Prostate gland (tissue), 2 donors: ENCODE results near the gene PANX1. TPM values are rescaled to one million over a fixed set of nuclear protein-coding genes. Genes with fewer than 3 reads are reported as not detected.

Experiments used
- DNase-seq: peaks from one replicate; pipeline ENCODE4 v3.0.0-alpha.2; 2019; ENCODE audit warnings: low spot score
- H3K27ac ChIP-seq, 2 donors: fragments of 200-600 bp; sonication (generic); 2 replicates each; pipeline ENCODE4 v1.5.1; 2017 to 2019
- H3K27me3 ChIP-seq: fragments of 200-600 bp; sonication (generic); replicated peaks from 2 replicates; pipeline ENCODE4 v1.5.1; 2019; ENCODE audit not compliant: insufficient read depth
- H3K36me3 ChIP-seq, 2 donors: fragments of 200-600 bp; sonication (generic); 1 replicate in 1 of 2; 2 replicates in 1 of 2; pipeline versions ENCODE4 v1.5.1 to v1.8.1; 2017 to 2019
- H3K4me1 ChIP-seq: fragments of 200-600 bp; sonication (generic); replicated peaks from 2 replicates; pipeline ENCODE4 v1.5.1; 2019
- H3K4me3 ChIP-seq, 2 donors: fragments of 200-600 bp; sonication (generic); 2 replicates each; pipeline ENCODE4 v1.5.1; 2017 to 2019
- H3K9me3 ChIP-seq: fragments of 200-600 bp; sonication (generic); 2 replicates; pipeline ENCODE4 v1.5.1; 2017
- POLR2A ChIP-seq: fragments of 450-650 bp; IDR thresholded peaks from one replicate; pipeline ENCODE4 v1.6.1; 2016; ENCODE audit warnings: antibody characterized with exemption, mild to moderate bottlenecking
- POLR2AphosphoS5 ChIP-seq: sonication (generic); formaldehyde crosslinking; IDR thresholded peaks from one replicate; pipeline ENCODE4 v1.6.1; 2017; ENCODE audit warnings: antibody characterized with exemption
- WGBS: methylation state at CpG from one replicate; pipeline ENCODE4 v1.1.5; 2018; 5-methylcytosine and 5-hydroxymethylcytosine counted together
- intact Hi-C: fragments of 100-400 bp; cut with DNase I; formaldehyde crosslinking; loops from one replicate; pipeline ENCODE4 v1.14.2; 2022
- total RNA-seq, 2 donors: library from RNA; depleted of rRNA; stranded (reverse); fragments of >200 nt; gene quantifications; one replicate each; pipeline ENCODE4 v1.1.0, GENCODE V29; 2016
- TF ChIP-seq, protein P1 (sequence below), 4 experiments: fragments of 200-600 bp in 2 of 4; fragments of 450-650 bp in 2 of 4; sonication (generic) in 2 of 4; IDR thresholded peaks; 1 replicate in 3 of 4; 2 replicates in 1 of 4; pipeline ENCODE4 v1.5.1; 2016 to 2019; ENCODE audit warnings: antibody characterized with exemption in 4 of 4, mild to moderate bottlenecking in 2 of 4, moderate library complexity in 2 of 4

PANX1 gene
- total RNA-seq, 2 donors from 2014 or later, result 12.9 to 51.2 TPM

DNA sequence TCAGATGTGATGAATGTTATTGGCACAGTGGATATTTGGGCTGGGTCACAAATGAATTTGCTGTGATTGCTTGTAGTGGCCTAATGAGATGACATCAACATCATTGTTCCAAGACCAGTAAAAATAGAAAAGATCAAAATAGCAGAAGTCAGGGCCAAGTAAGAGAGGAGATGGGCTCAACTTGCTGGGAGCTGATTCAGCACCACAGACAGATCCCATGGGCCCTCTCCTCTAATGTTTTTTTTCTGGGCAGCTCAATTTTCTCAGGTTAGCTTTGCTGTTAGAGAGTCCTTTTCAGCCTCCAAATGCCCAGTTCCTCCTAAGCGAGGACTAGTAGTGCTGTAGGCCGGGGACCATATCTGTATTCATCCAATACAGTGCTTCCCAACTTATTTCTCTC lies 89.7 kb downstream of the PANX1 start:
- H3K4me1 ChIP-seq, result no peaks in the 10 kb centered on the region
- TF ChIP-seq POLR2AphosphoS5, result no peak
- no peak for TF ChIP-seq POLR2A
- TF ChIP-seq, protein P1, sequence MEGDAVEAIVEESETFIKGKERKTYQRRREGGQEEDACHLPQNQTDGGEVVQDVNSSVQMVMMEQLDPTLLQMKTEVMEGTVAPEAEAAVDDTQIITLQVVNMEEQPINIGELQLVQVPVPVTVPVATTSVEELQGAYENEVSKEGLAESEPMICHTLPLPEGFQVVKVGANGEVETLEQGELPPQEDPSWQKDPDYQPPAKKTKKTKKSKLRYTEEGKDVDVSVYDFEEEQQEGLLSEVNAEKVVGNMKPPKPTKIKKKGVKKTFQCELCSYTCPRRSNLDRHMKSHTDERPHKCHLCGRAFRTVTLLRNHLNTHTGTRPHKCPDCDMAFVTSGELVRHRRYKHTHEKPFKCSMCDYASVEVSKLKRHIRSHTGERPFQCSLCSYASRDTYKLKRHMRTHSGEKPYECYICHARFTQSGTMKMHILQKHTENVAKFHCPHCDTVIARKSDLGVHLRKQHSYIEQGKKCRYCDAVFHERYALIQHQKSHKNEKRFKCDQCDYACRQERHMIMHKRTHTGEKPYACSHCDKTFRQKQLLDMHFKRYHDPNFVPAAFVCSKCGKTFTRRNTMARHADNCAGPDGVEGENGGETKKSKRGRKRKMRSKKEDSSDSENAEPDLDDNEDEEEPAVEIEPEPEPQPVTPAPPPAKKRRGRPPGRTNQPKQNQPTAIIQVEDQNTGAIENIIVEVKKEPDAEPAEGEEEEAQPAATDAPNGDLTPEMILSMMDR (IDR thresholded peaks at IDR 0.05), result no peak
- 91% methylated on average over 2 of the region's 2 CpGs for WGBS
- H3K9me3 ChIP-seq, result no peaks in the 10 kb centered on the region
- no peak overlapping the region for H3K27ac ChIP-seq
- H3K27me3 ChIP-seq, result no peaks in the 10 kb centered on the region
- intact Hi-C loops, result no loop called here
- no peak for DNase-seq
- H3K4me3 ChIP-seq, result no peak overlapping the region
- H3K36me3 ChIP-seq, result no peaks in the 10 kb centered on the region

DNA sequence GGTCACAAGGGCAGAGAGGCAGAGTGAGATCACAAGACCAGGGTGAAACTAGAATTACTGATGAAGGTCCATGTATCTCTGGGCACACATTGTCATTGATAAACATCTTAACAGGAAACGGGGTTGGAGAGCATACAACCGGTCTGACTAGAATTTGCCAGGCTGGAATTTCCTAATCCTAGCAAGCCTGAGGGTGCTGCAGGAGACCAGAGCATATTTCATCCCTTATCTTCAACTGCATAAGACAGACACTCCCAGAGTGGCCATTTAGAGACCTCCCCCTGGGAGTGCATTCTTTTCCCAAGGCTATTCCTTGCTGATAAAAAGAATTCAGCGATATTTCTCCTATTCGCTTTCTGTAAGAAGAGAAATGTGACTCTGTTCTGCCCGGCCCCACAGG lies 91.1 kb downstream of the PANX1 start:
- TF ChIP-seq POLR2A (no peak), POLR2AphosphoS5 (no peak)
- TF ChIP-seq, protein P1 (IDR thresholded peaks at IDR 0.05), result no peak
- WGBS, result 82% methylated on average over 5 of the region's 5 CpGs

DNA sequence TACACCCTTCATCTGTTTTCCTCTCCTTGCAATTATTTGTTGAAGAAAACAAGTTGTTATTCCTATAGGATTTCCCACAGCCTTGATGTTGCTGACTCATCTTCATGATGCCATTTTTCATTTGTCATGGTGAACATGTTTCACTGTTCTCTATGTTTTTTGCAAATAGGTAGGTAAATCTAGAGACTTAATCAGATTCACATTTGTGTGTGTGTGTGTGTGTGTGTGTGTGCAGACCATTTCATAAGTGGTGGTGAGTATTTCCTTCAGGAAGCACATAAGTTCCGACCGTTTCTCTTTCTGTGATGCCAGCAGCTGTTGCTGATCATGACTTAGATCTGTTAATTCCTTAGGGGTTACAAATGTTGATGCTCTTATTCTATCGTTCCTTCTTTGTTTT lies 95.4 kb downstream of the PANX1 start:
- 30% methylated on average over 3 of the region's 3 CpGs for WGBS
- Histone ChIP-seq H3K27me3 (no peaks in the 10 kb centered on the region), H3K4me3 (no peak overlapping the region), H3K9me3 (no peaks in the 10 kb centered on the region), H3K36me3 (no peaks in the 10 kb centered on the region), H3K4me1 (no peaks in the 10 kb centered on the region), H3K27ac (no peak overlapping the region)
- TF ChIP-seq POLR2AphosphoS5, result no peak
- TF ChIP-seq, protein P1 (IDR thresholded peaks at IDR 0.05), result no peak
- no peak for TF ChIP-seq POLR2A
- no peak for DNase-seq
- intact Hi-C loops, result no loop called here

More for the DNA sequence above, 91.1 kb downstream of the PANX1 start:
- intact Hi-C loops, result no loop called here
- H3K36me3 ChIP-seq, result no peaks in the 10 kb centered on the region
- no peak overlapping the region for H3K27ac ChIP-seq
- no peak for DNase-seq
- H3K9me3 ChIP-seq, result no peaks in the 10 kb centered on the region
- H3K4me3 ChIP-seq, result no peak overlapping the region
- no peaks in the 10 kb centered on the region for H3K4me1 ChIP-seq
- H3K27me3 ChIP-seq, result no peaks in the 10 kb centered on the region

Other genes starting within 250 kb of the PANX1 start
- gene HEPHL1, start 107.5 kb upstream of the PANX1 start, total RNA-seq, result under 1 TPM; 0.09 to 0.17 TPM
- not detected for gene IZUMO1R, start 175.7 kb downstream of the PANX1 start, total RNA-seq